Measurements from ENCODE around the gene MINDY2. TPM values are rescaled to one million over a fixed set of nuclear protein-coding genes. Genes with fewer than 3 reads are reported as not detected.

Gene MINDY2
- total and polyA plus RNA-seq, 8 donors, result 15.6 to 23.5 (median 16.8) TPM

- no peak for ATAC-seq
- Histone ChIP-seq H3K9me3 (no peaks in the 10 kb centered on the region), H3K4me1 (peaks cover 0 to 17% of the 10 kb centered on the region in 2 donors), H3K27me3 (peaks cover 0 to 10% of the 10 kb centered on the region in 2 donors), H3K27ac (no peak overlapping the region), H3K4me3 (no peak overlapping the region), H3K36me3 (no peaks in the 10 kb centered on the region)
- intact Hi-C loops (cut with DNase I), result no loop called here
- no peak for DNase-seq
- no peak for TF ChIP-seq CTCF (IDR thresholded peaks at IDR 0.05)
These were observed 91.2 kb downstream of the MINDY2 start for GRCh38 chr15:58862326-58862725.

DNA sequence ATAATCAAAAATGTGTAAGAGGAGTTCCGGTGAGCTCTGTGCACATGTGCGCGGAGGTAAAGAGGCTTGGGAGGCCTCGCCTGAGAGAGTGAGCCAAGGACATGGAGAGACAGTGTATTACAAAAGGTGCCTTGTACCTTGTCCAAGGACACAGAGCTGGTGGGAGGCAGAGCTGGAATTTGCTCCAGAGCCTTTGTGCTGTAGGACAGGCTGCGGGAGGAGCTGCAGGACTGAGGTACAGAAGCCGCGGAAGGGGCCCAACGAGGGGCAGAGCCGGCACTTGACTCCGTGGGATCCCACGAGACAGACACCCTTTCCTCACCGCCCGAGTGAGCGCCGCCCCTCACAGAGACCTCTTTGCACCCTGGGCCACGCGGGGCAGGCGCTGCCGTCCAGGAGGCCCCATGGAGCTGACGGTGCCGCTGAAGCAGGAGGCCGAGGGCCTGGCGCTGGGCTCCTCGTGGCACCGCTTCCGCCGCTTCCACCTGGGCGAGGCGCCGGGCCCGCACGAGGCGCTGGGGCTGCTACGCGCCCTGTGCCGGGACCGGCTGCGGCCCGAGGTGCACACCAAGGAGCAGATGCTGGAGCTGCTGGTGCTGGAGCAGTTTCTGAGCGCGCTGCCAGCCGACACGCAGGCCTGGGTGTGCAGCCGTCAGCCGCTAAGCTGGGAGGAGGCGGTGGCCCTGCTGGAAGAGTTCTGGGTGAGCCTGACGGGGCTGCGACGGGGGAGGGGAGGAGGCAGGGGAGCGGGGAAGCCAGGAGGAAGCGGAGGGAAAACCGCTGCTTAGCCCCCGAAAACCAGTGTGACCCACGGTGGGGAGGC is 93.7 kb downstream of the MINDY2 start:
- no peak for TF ChIP-seq CTCF (IDR thresholded peaks at IDR 0.05)
- ATAC-seq (peak; percentile 81), DNase-seq (peak; percentile 26 to 84 (median 45))
- Histone ChIP-seq H3K4me1 (peaks cover 0 to 17% of the 10 kb centered on the region in 2 donors), H3K27me3 (peaks cover 0 to 10% of the 10 kb centered on the region in 2 donors), H3K27ac (no peak overlapping the region), H3K4me3 (peak overlapping the region; percentile 32 to 33), H3K9me3 (no peaks in the 10 kb centered on the region), H3K36me3 (no peaks in the 10 kb centered on the region)
- intact Hi-C loops (cut with DNase I), result no loop called here

GRCh38 chr15:58865425-58865880 is 94.4 kb downstream of the MINDY2 start:
- ATAC-seq (peak; percentile 38), DNase-seq (no peak)
- intact Hi-C loops (cut with DNase I), result no loop called here

DNA sequence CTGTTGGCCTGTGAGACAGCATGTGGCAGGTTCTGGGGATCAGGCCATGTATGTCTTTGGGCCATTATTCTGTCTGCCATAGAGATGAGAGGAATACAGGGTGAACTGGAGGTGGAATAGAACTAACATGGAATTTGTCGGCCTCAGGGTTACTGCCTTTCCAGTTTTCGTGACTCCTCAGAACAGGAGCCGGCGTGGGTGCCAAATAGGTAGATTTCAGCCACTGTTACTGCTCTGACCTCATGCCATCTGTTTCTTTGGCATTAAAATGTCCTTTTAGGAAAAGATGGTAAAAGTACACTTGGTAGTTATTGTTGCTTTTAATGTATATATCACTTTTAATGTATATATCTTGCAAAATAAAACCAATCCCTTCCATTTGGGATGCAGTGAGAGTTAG is 96.8 kb downstream of the MINDY2 start:
- Histone ChIP-seq H3K27me3 (peaks cover 0 to 10% of the 10 kb centered on the region in 2 donors), H3K4me1 (peaks cover 0 to 17% of the 10 kb centered on the region in 2 donors), H3K4me3 (no peak overlapping the region), H3K27ac (no peak overlapping the region), H3K36me3 (no peaks in the 10 kb centered on the region), H3K9me3 (no peaks in the 10 kb centered on the region)
- TF ChIP-seq CTCF (IDR thresholded peaks at IDR 0.05), result no peak
- no peak for DNase-seq
- ATAC-seq, result no peak
- intact Hi-C loops (cut with DNase I), result no loop called here

More at GRCh38 chr15:58865425-58865880, 94.4 kb downstream of the MINDY2 start:
- peak overlapping the region; percentile 32 to 33 for H3K4me3 ChIP-seq
- no peaks in the 10 kb centered on the region for H3K9me3 ChIP-seq
- TF ChIP-seq CTCF (IDR thresholded peaks at IDR 0.05), result no peak
- no peak overlapping the region for H3K27ac ChIP-seq
- peaks cover 0 to 10% of the 10 kb centered on the region in 2 donors for H3K27me3 ChIP-seq
- H3K4me1 ChIP-seq, result peaks cover 0 to 17% of the 10 kb centered on the region in 2 donors
- no peaks in the 10 kb centered on the region for H3K36me3 ChIP-seq

DNA sequence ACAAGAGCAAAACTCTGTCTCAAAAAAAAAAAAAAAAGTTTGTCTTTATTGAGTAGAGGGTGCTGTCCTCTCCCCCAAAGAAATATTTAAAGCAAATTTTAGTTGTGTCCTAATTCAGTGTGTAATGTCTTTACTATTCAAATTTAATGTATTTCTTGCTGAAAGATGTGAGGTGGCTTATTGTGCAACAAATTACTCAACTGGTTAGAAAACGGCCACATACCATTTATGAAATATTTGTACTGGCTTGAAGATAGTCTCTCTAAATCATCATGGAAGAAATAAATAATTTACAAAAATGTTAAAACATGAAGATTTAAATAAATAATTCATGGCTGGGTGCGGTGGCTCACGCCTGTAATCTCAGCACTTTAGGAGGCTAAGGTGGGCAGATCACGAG is 99.3 kb downstream of the MINDY2 start:
- intact Hi-C loops (cut with DNase I), result no loop called here
- TF ChIP-seq CTCF (IDR thresholded peaks at IDR 0.05), result no peak
- ATAC-seq (no peak), DNase-seq (no peak)
- no peaks in the 10 kb centered on the region for H3K9me3 ChIP-seq
- H3K4me1 ChIP-seq, result peaks cover 0 to 5% of the 10 kb centered on the region in 2 donors
- H3K27me3 ChIP-seq, result no peaks in the 10 kb centered on the region
- H3K4me3 ChIP-seq, result no peak overlapping the region
- H3K36me3 ChIP-seq, result no peaks in the 10 kb centered on the region
- no peak overlapping the region for H3K27ac ChIP-seq

Measured in left lung (tissue), 10 donors.